Measurements from ENCODE around the gene ZNF618.

DNA sequence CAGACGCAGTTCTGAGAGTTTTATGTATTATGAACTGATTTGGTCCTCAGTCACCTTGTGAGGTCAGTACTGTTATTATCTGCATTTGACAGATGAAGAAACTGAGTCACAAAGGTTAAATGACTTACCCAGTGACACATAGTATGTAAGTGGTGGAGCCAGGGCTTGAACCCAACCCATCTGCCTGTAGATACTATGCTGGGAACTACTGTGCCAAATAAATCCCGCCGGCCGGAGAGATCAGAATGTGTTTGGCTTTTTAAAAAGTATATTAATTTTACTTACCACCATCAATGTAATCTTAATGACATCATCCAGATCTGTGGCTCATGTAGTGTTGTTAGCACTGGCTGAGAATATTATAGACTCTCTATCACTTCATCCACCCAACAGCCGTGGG, 80.8 kb downstream of the ZNF618 start:
- TF ChIP-seq EZH2phosphoT487 (IDR thresholded peaks at IDR 0.05; ENCODE audit: low read depth, severe bottlenecking, unreplicated experiment) (no peak), EZH2 (IDR thresholded peaks at IDR 0.05; ENCODE audit: borderline replicate concordance) (no peak)
- TF ChIP-seq, protein P1, sequence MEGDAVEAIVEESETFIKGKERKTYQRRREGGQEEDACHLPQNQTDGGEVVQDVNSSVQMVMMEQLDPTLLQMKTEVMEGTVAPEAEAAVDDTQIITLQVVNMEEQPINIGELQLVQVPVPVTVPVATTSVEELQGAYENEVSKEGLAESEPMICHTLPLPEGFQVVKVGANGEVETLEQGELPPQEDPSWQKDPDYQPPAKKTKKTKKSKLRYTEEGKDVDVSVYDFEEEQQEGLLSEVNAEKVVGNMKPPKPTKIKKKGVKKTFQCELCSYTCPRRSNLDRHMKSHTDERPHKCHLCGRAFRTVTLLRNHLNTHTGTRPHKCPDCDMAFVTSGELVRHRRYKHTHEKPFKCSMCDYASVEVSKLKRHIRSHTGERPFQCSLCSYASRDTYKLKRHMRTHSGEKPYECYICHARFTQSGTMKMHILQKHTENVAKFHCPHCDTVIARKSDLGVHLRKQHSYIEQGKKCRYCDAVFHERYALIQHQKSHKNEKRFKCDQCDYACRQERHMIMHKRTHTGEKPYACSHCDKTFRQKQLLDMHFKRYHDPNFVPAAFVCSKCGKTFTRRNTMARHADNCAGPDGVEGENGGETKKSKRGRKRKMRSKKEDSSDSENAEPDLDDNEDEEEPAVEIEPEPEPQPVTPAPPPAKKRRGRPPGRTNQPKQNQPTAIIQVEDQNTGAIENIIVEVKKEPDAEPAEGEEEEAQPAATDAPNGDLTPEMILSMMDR (IDR thresholded peaks at IDR 0.05; ENCODE audit: poor library complexity): no peak
